Measurements from ENCODE around the gene TXNL4A.

Gene TXNL4A

GRCh38 chr18:79941473-79942119 is 46.8 kb downstream of the TXNL4A start:
- no peak overlapping the region for H3K4me3 ChIP-seq (ENCODE audit: low read depth, low read length)
- DNase-seq (ENCODE audit: low read depth, low spot score) = no peak
- TF ChIP-seq, protein P1, sequence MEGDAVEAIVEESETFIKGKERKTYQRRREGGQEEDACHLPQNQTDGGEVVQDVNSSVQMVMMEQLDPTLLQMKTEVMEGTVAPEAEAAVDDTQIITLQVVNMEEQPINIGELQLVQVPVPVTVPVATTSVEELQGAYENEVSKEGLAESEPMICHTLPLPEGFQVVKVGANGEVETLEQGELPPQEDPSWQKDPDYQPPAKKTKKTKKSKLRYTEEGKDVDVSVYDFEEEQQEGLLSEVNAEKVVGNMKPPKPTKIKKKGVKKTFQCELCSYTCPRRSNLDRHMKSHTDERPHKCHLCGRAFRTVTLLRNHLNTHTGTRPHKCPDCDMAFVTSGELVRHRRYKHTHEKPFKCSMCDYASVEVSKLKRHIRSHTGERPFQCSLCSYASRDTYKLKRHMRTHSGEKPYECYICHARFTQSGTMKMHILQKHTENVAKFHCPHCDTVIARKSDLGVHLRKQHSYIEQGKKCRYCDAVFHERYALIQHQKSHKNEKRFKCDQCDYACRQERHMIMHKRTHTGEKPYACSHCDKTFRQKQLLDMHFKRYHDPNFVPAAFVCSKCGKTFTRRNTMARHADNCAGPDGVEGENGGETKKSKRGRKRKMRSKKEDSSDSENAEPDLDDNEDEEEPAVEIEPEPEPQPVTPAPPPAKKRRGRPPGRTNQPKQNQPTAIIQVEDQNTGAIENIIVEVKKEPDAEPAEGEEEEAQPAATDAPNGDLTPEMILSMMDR (IDR thresholded peaks at IDR 0.05; ENCODE audit: low read depth, low read length) = no peak
- in situ Hi-C loops (cut with HindIII; ENCODE audit: low sequenced_read_pairs) = no loop called here

- no peak for DNase-seq (ENCODE audit: low read depth, low spot score)
- no peak overlapping the region for H3K4me3 ChIP-seq (ENCODE audit: low read depth, low read length)
- in situ Hi-C loops (cut with HindIII; ENCODE audit: low sequenced_read_pairs) = no loop called here
- TF ChIP-seq, protein P1 (IDR thresholded peaks at IDR 0.05; ENCODE audit: low read depth, low read length) = no peak
These were observed 47.4 kb downstream of the TXNL4A start for GRCh38 chr18:79940814-79941472.

GRCh38 chr18:79940126-79940813 is 48.1 kb downstream of the TXNL4A start:
- in situ Hi-C loops (cut with HindIII; ENCODE audit: low sequenced_read_pairs) = no loop called here
- DNase-seq (ENCODE audit: low read depth, low spot score) = no peak
- TF ChIP-seq, protein P1 (IDR thresholded peaks at IDR 0.05; ENCODE audit: low read depth, low read length) = no peak
- H3K4me3 ChIP-seq (ENCODE audit: low read depth, low read length) = no peak overlapping the region

GRCh38 chr18:79939096-79939495 is 49.3 kb downstream of the TXNL4A start:
- in situ Hi-C loops (cut with HindIII; ENCODE audit: low sequenced_read_pairs) = no loop called here
- TF ChIP-seq, protein P1 (IDR thresholded peaks at IDR 0.05; ENCODE audit: low read depth, low read length) = no peak
- no peak overlapping the region for H3K4me3 ChIP-seq (ENCODE audit: low read depth, low read length)
- DNase-seq (ENCODE audit: low read depth, low spot score) = no peak

- no peak for DNase-seq (ENCODE audit: low read depth, low spot score)
- in situ Hi-C loops (cut with HindIII; ENCODE audit: low sequenced_read_pairs) = no loop called here
- TF ChIP-seq, protein P1 (IDR thresholded peaks at IDR 0.05; ENCODE audit: low read depth, low read length) = no peak
- no peak overlapping the region for H3K4me3 ChIP-seq (ENCODE audit: low read depth, low read length)
These were observed 50.2 kb downstream of the TXNL4A start for GRCh38 chr18:79938196-79938595.

DNA sequence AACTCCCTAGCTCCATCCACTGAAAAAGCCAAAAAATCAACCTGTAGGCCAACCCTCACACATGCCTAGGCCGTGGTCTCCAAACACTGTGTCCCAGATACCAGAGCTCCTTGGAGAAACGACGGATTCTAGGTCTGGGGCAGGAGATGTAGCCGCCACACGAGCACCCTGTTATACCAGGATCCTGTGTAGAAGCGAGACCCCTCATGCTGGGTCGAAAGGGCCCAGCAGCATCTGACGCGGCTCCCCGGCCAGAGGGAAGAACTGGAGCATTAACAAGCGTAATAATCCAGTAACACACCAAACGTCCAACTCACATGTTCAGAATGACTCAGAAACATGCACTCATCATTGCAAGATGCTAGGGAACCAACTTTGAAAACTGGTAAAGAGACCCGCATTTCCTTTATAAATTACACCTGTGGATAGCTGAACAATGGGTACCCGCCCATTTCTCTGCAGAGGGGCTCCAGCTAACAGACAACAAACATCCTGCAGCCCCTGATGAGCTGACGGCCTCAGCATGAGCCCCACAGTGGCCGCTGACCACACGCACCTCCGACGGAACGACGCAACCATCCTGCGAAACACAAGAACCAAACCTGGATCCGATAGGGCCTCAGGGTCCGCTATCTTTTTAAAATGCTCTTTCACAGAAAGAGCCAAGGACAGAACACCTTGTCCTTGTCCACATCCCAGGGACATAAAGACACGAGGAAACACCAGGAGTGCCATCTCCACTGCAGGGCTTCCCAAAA is 51.1 kb downstream of the TXNL4A start:
- no peak for DNase-seq (ENCODE audit: low read depth, low spot score)
- in situ Hi-C loops (cut with HindIII; ENCODE audit: low sequenced_read_pairs) = no loop called here
- H3K4me3 ChIP-seq (ENCODE audit: low read depth, low read length) = no peak overlapping the region
- TF ChIP-seq, protein P1 (IDR thresholded peaks at IDR 0.05; ENCODE audit: low read depth, low read length) = no peak
